Measurements from ENCODE around the gene CPT1B.
A peak's percentile ranks its signal among the peaks of the same experiment; 100 is the strongest.

CPT1B gene
- 1.7 to 3.1 (median 1.8) reads per million in 3 donors for total RNA-seq

DNA sequence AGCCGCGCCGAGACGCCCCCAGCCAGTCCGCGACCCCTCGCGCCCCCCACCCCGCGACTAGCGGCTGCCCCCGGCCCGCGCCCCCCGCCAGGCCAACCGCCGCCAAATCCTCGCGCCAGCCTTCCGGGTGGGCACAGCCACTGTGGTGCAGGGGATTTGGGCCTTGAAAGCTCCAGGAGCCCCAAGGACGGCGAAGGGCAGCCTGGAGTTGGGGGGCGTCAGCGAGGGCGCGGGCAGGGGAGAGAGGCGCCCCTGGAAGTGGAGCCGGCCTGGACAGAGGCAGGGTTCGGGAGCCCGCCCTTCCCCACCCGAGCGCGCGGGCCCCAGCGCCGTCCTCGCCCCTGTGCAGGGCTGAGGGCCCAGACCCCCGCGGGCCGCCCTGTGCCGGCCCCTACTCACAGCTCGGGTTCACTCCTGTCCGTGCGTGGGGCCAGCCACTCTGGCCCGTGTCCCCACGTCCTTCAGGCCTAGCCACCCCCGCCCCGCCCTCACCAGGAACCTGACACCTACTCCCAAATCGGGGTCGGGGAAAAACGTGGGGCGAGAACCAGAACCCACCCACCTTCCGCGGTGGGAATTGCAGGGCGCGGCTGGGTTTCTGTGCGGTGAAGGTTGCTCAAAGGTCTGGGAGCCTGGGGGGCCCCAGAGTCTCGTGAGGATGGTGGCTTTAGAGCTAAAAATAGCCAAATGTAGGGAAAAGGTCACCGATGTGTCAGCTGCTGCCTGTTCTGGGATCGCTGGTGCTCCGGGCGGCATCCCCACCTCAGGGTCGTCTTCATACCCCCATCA, at the start of gene CPT1B:
CPT1B (minus strand) TSS at position 441 of the 789 bp plus-strand sequence. CDS start 512 bp downstream, outside the sequence.
- no peak for DNase-seq
- Histone ChIP-seq H3K36me3 (ENCODE audit: control insufficient read depth, insufficient read depth, low read length) (peaks cover 13% of the 10 kb centered on the region), H3K27ac (ENCODE audit: insufficient read depth, low read length, poor library complexity, severe bottlenecking) (no peak within 1 kb of the TSS), H3K4me1 (ENCODE audit: control insufficient read depth, insufficient read depth, low read length, poor library complexity, severe bottlenecking) (peaks cover 18% of the 10 kb centered on the region), H3K27me3 (replicated peaks; ENCODE audit: control insufficient read depth, insufficient read depth, low read length, poor library complexity, severe bottlenecking) (no peaks in the 10 kb centered on the region), H3K9me3 (ENCODE audit: control insufficient read depth, low read length) (no peaks in the 10 kb centered on the region), H3K4me3 (ENCODE audit: insufficient read depth, low read depth, low read length, poor library complexity, severe bottlenecking) (no peak within 1 kb of the TSS)

DNA sequence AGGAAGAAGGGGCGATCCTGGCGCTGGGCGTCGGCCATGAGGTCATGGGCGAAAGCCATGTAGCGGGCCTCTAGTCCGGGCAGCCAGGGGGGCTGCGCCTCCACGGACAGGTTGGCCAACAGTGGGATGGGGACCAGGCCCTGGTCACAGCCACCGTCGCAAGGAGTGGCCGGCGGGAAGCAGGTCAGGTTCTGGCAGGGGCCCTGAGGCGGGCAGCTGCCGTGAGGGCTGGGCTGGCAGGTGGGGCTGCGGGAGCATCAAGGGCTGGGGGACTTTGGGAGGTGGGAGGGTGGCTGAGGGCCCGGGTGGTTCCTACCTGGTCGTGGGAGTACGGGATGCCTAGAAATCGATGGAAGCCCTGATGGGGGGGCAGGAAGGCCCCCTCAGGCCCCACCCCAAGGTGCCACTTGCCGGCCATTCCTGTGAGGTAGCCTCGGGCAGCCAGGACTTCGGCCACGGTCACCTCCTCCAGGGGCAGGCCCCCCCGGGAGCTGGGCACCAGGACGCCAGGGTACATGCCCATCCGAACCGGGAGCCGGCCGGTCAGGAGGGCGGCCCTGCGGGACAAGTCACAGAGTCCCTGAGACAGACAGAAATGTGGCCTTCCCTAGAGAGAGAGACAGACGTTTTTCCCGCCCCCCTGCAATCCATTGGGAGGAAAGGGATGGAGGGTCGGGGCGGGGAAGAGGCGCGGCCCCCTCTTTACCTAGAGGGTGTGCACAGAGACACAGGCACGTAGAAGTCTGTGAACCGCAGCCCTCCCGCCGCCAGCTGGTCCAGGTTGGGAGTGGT, 48.8 kb upstream of the CPT1B start:
- no peak for DNase-seq
- Histone ChIP-seq H3K4me3 (ENCODE audit: insufficient read depth, low read depth, low read length, poor library complexity, severe bottlenecking) (peak overlapping the region; percentile 84), H3K9me3 (ENCODE audit: control insufficient read depth, low read length) (no peaks in the 10 kb centered on the region), H3K4me1 (ENCODE audit: control insufficient read depth, insufficient read depth, low read length, poor library complexity, severe bottlenecking) (peaks cover 24% of the 10 kb centered on the region), H3K27ac (ENCODE audit: insufficient read depth, low read length, poor library complexity, severe bottlenecking) (peak overlapping the region; percentile 86), H3K27me3 (replicated peaks; ENCODE audit: control insufficient read depth, insufficient read depth, low read length, poor library complexity, severe bottlenecking) (no peaks in the 10 kb centered on the region), H3K36me3 (ENCODE audit: control insufficient read depth, insufficient read depth, low read length) (peaks cover 18% of the 10 kb centered on the region)

DNA sequence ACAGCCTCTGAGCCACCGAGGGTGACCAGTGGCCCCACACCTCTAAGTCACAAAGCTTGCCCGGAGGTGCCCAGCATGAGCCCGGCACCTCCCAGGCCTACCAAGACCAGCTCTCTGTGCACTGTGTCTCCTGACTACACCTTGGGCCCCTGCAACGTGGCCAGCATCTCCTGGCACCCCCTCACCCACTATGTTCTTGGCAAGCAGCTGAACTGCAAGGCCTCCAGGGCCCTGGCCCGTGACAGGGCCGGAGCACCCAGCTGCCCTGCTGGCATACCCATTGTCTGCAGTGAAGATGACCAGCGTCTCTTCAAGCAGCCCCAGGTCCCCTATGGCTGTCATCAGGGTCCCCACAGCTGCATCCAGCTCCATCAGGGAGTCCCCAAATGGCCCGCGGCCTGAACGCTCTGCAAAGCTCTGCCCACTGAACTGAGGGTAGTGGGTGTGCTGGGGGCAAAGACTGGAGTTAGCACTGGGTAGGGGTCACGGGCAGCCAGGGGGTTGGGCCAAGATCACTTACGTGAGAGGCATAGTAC, 48.2 kb upstream of the CPT1B start:
- H3K9me3 ChIP-seq (ENCODE audit: control insufficient read depth, low read length), result no peaks in the 10 kb centered on the region
- H3K4me3 ChIP-seq (ENCODE audit: insufficient read depth, low read depth, low read length, poor library complexity, severe bottlenecking), result no peak overlapping the region
- DNase-seq, result no peak
- H3K27me3 ChIP-seq (replicated peaks; ENCODE audit: control insufficient read depth, insufficient read depth, low read length, poor library complexity, severe bottlenecking), result no peaks in the 10 kb centered on the region
- H3K27ac ChIP-seq (ENCODE audit: insufficient read depth, low read length, poor library complexity, severe bottlenecking), result peak overlapping the region; percentile 48
- H3K4me1 ChIP-seq (ENCODE audit: control insufficient read depth, insufficient read depth, low read length, poor library complexity, severe bottlenecking), result peaks cover 31% of the 10 kb centered on the region
- H3K36me3 ChIP-seq (ENCODE audit: control insufficient read depth, insufficient read depth, low read length), result peaks cover 18% of the 10 kb centered on the region

DNA sequence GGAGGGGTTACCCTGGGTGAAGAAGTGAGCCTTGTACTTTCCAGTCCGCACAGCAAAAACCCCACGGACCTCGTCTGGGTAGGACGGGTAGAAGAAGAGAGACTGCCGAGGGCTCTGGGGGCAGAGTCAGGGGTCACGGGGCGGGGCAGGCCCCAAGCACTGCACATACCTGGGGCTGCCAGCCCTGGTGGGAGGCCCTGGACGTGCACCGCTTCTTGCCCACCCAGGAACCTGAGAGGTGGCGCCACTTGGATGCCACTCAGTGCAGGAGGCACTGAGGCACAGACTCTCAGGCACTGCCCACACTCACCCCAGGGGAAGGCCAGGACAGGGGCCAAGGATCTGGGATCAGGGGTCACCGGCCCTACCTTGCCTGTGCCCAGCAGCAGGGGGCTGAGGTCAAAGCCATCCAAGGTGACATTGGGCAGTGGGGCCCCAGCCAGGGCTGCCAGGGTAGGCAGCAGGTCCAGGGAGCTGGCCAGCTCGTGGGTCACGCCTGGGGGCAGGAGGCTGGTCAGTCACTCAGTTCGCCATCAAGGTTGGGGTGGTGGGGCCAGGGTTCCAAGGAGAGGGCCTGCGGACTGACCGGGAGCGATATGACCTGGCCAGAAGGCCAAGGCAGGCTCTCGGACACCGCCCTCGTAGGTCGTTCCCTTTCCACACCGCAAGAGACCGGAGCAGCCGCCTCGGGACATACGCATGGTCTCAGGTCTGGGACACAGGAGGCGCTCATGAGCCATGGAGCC, 47.5 kb upstream of the CPT1B start:
- no peaks in the 10 kb centered on the region for H3K9me3 ChIP-seq (ENCODE audit: control insufficient read depth, low read length)
- DNase-seq, result no peak
- H3K36me3 ChIP-seq (ENCODE audit: control insufficient read depth, insufficient read depth, low read length), result peaks cover 18% of the 10 kb centered on the region
- H3K4me1 ChIP-seq (ENCODE audit: control insufficient read depth, insufficient read depth, low read length, poor library complexity, severe bottlenecking), result peaks cover 34% of the 10 kb centered on the region
- H3K27ac ChIP-seq (ENCODE audit: insufficient read depth, low read length, poor library complexity, severe bottlenecking), result no peak overlapping the region
- H3K27me3 ChIP-seq (replicated peaks; ENCODE audit: control insufficient read depth, insufficient read depth, low read length, poor library complexity, severe bottlenecking), result no peaks in the 10 kb centered on the region
- no peak overlapping the region for H3K4me3 ChIP-seq (ENCODE audit: insufficient read depth, low read depth, low read length, poor library complexity, severe bottlenecking)

DNA sequence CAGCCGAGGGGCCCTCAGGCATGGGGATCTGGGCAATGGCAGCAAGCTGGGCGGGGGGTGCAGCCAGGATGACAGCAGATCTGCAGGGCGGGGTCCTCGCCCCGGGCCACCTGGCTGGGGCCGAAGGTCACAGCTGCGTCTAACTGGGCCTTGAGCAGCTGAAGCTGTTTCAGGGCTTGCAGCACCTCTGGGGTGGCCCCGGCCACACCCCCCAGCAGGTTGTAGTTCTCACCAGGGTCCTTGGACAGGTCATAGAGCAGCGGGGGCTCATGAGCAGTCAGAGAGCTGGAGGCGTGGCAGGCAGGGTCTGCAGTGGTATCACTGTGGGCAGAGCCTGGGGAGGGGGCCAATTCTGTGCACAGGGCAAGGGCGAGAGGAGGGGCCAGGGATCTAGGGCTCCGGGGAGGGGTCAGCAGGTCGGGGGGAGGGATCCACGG, 46.9 kb upstream of the CPT1B start:
- peaks cover 18% of the 10 kb centered on the region for H3K36me3 ChIP-seq (ENCODE audit: control insufficient read depth, insufficient read depth, low read length)
- H3K27ac ChIP-seq (ENCODE audit: insufficient read depth, low read length, poor library complexity, severe bottlenecking), result no peak overlapping the region
- H3K4me1 ChIP-seq (ENCODE audit: control insufficient read depth, insufficient read depth, low read length, poor library complexity, severe bottlenecking), result peaks cover 34% of the 10 kb centered on the region
- DNase-seq, result no peak
- no peak overlapping the region for H3K4me3 ChIP-seq (ENCODE audit: insufficient read depth, low read depth, low read length, poor library complexity, severe bottlenecking)
- no peaks in the 10 kb centered on the region for H3K27me3 ChIP-seq (replicated peaks; ENCODE audit: control insufficient read depth, insufficient read depth, low read length, poor library complexity, severe bottlenecking)
- H3K9me3 ChIP-seq (ENCODE audit: control insufficient read depth, low read length), result no peaks in the 10 kb centered on the region

DNA sequence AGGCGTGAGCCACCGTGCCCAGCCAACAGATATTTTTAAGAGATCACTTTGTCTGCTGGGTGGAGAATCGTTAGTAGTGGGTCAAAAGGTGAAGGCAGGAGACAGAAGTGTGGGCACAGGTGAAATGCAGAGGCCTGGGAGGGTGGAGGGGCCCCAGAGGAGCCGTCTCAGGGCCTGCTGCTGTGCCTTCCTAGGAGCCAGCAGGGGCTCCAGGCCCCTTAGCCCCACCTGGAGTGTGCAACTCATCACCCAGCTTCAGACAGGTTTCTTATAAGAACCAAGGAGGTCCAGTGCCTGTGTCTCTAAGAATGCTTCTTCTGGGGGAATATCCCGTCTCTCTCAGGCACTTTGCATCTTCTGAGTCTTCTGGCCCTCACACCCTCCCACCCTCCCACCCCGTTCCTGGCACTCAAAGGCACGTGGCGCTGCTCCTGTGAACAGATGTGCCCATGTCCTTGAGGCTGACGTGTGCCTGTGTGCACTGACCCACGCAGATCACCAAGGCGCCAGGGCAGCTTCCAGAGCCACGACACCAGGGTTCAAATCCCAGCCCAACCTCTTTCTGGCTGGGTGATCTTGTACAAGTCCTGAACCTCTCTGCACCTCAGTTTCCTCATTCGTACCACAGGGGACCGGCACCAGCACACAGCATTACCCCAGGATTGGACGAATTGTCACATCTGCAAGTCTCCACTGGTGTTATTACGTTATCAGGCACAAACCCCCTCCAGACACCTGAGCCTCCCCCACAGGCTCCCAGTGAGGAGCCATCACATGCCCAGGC, 46.3 kb upstream of the CPT1B start:
- Histone ChIP-seq H3K27me3 (replicated peaks; ENCODE audit: control insufficient read depth, insufficient read depth, low read length, poor library complexity, severe bottlenecking) (no peaks in the 10 kb centered on the region), H3K36me3 (ENCODE audit: control insufficient read depth, insufficient read depth, low read length) (peaks cover 18% of the 10 kb centered on the region), H3K9me3 (ENCODE audit: control insufficient read depth, low read length) (no peaks in the 10 kb centered on the region), H3K4me1 (ENCODE audit: control insufficient read depth, insufficient read depth, low read length, poor library complexity, severe bottlenecking) (peaks cover 38% of the 10 kb centered on the region), H3K4me3 (ENCODE audit: insufficient read depth, low read depth, low read length, poor library complexity, severe bottlenecking) (no peak overlapping the region), H3K27ac (ENCODE audit: insufficient read depth, low read length, poor library complexity, severe bottlenecking) (no peak overlapping the region)
- DNase-seq, result no peak

DNA sequence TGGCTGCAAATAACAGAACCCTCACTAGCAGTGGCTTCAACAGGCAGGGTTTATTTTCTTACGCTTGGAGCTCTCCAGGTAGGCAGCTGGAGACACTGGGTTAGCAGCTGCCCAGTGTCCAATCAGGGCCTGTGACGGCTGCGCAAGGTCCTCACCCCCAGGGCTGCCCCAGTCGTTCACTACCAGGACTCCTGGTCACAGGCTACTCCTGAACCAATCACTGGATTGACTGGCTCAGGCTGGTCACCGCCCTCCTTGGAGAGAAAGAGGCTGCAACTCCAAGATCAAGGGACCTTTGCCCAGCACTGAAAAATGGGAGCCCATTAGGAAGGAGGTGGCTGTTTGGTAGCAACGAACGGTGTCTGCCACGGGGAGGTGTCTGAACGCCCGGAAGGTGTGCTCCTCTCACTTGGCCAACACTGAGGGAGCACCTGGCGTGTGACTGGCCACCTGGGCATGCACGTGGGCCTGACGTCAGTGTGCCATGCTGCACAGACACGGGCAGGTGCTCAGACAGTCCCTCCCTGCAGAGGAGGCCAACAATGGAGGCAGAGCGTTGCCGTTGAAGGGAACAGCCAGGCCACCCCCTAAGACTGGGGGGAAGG, 44.6 kb upstream of the CPT1B start:
- peak overlapping the region; percentile 90 for H3K27ac ChIP-seq (ENCODE audit: insufficient read depth, low read length, poor library complexity, severe bottlenecking)
- no peak overlapping the region for H3K4me3 ChIP-seq (ENCODE audit: insufficient read depth, low read depth, low read length, poor library complexity, severe bottlenecking)
- peaks cover 30% of the 10 kb centered on the region for H3K4me1 ChIP-seq (ENCODE audit: control insufficient read depth, insufficient read depth, low read length, poor library complexity, severe bottlenecking)
- DNase-seq, result no peak
- H3K27me3 ChIP-seq (replicated peaks; ENCODE audit: control insufficient read depth, insufficient read depth, low read length, poor library complexity, severe bottlenecking), result no peaks in the 10 kb centered on the region
- H3K9me3 ChIP-seq (ENCODE audit: control insufficient read depth, low read length), result no peaks in the 10 kb centered on the region
- peaks cover 18% of the 10 kb centered on the region for H3K36me3 ChIP-seq (ENCODE audit: control insufficient read depth, insufficient read depth, low read length)

DNA sequence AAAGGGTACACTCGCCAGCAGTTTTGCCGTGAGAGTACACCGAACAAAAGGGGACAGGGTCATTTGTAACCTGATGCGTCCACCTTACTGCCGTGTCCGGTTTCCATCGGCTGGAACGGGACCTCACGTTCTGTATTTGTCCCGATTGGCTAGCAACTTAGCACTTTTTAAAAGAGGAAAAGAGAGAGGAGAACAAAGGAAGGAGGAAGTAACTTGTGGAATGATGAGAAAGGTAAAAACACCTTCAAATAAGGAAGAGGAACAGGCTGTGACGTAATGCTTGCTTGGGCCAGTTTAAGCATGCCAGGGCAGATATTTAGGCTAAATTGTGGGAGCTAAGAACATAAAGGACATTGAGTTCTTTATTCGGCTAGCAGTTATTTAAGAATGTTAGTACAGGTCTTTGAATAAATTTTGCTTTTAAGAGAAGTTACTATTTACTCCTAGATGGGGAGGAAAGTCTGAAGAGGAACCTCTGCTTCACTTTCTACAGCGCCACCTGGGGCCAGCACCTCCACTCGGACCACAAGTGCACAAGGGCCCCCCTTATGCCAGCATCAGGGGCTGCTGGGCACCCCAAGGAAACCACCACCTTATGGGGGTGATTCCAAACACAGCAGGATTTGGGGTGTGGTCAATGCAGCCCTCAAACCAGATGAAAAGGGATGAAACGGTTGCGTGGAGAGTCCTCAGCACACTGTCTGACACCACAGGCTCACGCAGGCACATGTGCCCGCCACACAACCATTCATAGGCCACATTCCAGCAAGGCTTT, 43.9 kb upstream of the CPT1B start:
- peak overlapping the region; percentile 51 for H3K4me3 ChIP-seq (ENCODE audit: insufficient read depth, low read depth, low read length, poor library complexity, severe bottlenecking)
- H3K36me3 ChIP-seq (ENCODE audit: control insufficient read depth, insufficient read depth, low read length), result peaks cover 18% of the 10 kb centered on the region
- H3K4me1 ChIP-seq (ENCODE audit: control insufficient read depth, insufficient read depth, low read length, poor library complexity, severe bottlenecking), result peaks cover 25% of the 10 kb centered on the region
- H3K27ac ChIP-seq (ENCODE audit: insufficient read depth, low read length, poor library complexity, severe bottlenecking), result peak overlapping the region; percentile 90
- H3K9me3 ChIP-seq (ENCODE audit: control insufficient read depth, low read length), result no peaks in the 10 kb centered on the region
- no peaks in the 10 kb centered on the region for H3K27me3 ChIP-seq (replicated peaks; ENCODE audit: control insufficient read depth, insufficient read depth, low read length, poor library complexity, severe bottlenecking)
- DNase-seq, result no peak

Data from effector memory CD4-positive, alpha-beta T cell (primary cell).